NCI-H2196 treated with DMSO at 0.1 percent for 48 hours (cell line): ENCODE data around the gene DYSF.
"Not testable (repeated sequence)": the region's sequence is repeated elsewhere in the genome, so short reads cannot be mapped to it uniquely, and the experiment has no call there.

Experiments used
- DNase-seq: peaks from one replicate; lab custom pipeline; 2025; ENCODE audit not compliant: unreplicated experiment; lab: John Stamatoyannopoulos, UW

Gene DYSF

DNA sequence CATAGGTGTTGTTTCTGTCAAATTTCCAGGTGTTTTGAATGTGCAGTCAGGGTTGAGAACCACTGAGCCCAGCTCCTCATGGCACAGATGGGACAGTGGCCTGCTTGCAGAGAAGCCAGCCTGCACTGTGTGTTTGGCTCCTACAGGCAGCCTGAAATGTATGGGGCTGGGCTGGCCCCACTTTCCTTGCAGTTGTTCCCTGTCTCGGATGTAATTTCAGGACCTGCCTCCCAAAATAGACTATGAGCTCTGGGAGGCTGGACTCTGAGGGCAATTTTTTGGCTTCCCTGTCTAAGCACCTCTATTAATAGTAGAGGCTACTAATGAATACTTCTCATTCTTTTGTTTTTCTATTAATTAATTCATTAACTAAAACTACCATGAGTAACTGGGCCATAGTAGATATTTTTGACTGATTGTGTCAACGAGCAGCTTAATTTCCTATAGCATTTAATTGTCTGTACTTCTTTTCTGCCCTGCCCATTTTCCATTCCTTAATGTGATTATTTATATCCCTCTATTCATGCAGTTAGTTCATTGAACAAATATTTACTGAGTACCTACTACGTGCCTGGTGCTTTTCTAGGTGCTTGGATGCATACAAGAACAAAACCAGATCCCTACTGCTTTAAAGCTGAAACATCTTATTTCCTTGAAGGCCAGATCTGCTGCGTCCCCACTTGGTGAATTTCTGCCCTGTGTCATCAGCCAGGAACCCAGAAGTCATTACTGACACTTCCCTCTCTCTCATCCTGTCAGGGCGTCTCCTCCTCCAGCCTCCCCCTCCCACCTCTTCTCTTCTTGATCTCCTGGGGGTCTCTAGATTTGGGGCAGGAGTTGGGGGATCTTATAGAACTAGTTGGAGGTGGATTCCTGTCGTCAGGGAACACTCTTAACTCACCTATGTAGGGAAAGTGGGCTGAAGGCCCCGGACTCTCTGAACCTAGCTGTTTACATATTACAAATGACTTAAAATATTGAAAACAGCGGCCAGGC, 16.3 kb downstream of the DYSF start:
- no peak for DNase-seq

GRCh38 chr2:71471276-71471675, 17.9 kb downstream of the DYSF start:
- DNase-seq: no peak

DNA sequence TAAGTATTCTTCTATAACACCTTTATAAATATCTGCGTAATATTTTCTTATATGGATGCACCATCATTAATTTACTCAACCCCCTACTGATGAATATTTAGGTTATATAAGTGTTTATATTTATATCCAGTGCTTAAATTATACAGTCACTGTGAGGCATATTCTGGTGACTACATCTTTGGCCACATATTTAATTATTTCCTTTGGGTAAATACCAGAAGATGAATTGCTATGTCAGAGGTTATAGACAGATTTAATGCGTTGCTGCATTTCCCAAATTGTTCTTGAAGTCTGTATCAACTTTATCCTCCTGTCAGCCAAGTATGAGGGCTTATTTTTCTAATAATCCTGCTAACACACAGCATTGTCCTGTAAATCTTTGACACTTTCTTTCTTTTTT, 18.7 kb downstream of the DYSF start:
- DNase-seq: no peak

GRCh38 chr2:71473346-71474031, 20.1 kb downstream of the DYSF start:
- no peak for DNase-seq

- no peak for DNase-seq
Observed at GRCh38 chr2:71474116-71474743, 20.9 kb downstream of the DYSF start.

- no peak for DNase-seq
Observed at GRCh38 chr2:71474744-71475397, 21.5 kb downstream of the DYSF start.

- no peak for DNase-seq
Observed at GRCh38 chr2:71476495-71476894, 23.1 kb downstream of the DYSF start.

GRCh38 chr2:71477231-71477691, 23.9 kb downstream of the DYSF start:
- DNase-seq: no peak

DNA sequence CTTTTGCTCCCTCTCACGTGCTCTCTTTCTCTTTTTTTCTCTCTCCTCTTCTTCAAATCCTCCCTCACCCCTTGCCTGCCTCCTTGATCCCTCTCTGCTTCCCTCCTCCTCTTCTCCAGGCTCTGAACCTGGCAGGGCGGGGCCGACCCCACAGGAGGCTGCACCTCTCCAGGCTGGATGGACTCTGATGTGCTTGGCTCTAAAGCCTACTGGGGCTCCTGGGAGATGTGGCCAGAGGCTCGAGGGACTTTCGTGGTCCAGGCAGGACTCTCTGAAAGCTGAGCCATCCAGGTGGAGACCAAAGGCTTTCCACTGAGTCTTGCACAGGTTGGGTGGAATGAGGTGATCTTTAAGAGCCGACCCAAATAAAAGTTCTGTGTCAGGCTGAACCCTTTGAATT, 25.4 kb downstream of the DYSF start:
- DNase-seq: no peak

GRCh38 chr2:71479261-71479660, 25.9 kb downstream of the DYSF start:
- DNase-seq: no peak

DNA sequence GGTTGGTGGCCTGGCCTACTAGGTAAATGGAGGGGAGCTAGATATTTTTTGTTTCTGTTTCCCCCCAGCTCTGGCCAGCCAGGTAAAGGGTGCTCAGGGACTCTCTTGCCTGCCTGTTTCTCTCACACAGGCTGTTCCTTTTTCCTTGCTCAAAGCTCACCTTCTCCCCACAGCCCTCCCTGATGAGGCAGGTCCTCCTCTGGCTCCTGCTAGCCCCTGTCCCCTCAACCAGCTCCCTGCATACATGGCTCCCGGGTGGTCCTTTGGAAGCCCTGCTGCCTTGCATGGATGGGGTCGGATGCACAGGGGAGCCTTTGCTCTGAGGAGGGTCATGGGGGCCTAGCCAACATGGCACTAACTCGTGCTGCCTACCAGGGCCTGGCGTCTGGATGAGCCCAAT, 27.8 kb downstream of the DYSF start:
- DNase-seq: no peak

- no peak for DNase-seq
Observed at GRCh38 chr2:71482055-71482454, 28.7 kb downstream of the DYSF start.

DNA sequence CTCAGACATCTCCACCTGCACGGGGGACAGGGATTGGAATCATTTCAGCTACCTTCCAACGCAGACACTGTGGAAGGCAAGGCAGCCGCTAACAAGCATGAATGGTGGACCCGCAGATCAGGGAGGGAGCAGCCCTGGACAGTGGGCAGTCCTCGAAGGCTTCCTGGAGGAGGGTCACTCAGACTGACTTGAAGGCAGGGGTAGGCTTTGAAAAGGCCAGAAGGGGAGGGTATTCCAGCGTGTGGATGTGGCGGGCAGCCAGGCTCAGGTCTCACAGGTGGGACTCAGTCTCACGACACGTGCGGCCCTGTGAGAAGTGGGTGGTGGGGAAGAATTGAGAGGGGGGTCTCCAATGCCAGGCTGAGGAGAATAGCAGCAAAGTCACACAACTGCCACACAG, 29.9 kb downstream of the DYSF start:
- DNase-seq: no peak

DNA sequence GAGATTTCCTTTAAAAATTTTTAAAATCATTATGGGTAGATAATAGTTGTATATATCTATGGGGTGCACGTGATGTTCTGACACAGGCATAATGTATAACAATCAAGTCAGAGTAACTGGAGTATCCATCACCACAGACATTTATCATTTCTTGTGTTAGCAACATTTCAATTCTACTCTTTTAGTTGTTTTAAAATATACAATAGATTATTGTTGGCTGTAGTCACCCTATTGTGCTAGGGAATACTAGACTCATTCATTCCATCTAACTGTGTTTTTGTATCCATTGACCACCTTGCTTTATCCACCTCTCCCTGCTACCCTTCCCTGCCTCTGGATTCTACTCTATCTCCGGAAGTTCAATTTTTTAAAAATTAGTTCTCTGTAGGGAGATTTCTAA, 31.0 kb downstream of the DYSF start:
- DNase-seq: no peak

DNA sequence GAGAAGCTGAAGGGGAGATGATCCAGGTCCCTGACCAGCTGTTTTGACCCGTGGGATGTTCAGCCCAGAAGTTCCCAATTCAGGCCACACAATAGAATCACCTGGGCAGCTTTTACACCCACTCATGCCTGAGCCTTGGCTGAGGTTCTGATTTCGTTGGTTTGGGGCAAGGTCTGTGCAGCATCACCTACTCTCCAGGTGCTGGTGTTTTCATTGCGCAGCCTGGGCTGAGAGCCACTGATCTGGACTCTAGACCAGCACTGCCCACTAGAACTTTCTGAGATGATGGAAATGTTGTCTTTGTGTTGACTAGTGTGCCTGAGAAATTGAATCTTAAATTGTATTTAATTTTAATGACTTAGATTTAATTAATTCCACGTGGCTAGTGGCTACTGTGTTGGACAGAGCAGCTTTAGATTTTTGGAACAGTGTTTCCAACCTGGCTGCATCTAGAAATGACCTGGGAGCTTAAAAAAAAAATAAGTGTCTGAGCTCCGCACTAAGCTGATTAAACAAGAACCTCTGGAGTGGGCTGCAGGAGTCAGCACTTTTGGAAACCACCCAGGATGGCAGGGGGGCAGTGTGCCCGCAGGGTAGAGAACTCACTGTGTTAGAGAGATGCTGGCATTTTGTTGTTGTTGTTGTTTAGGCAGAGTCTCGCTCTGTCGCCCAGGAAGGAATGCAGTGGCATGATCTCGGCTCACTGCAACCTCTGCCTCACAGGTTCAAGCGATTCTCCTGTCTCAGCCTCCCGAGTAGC, 33.7 kb downstream of the DYSF start:
- DNase-seq: no peak

- not testable (repeated sequence) for DNase-seq
Observed at GRCh38 chr2:71491551-71491950, 38.2 kb downstream of the DYSF start.

- no peak for DNase-seq
Observed at GRCh38 chr2:71492112-71492511, 38.8 kb downstream of the DYSF start.

- DNase-seq: no peak
Observed at GRCh38 chr2:71494091-71494490, 40.7 kb downstream of the DYSF start.

GRCh38 chr2:71494523-71495155, 41.3 kb downstream of the DYSF start:
- DNase-seq: no peak
